Measurements from ENCODE around the gene AAK1. TPM values are rescaled to one million over a fixed set of nuclear protein-coding genes. Genes with fewer than 3 reads are reported as not detected.

The AAK1 gene
- total RNA-seq, 1 donor from 2014 or later, result 43.4 TPM

- DNase-seq (ENCODE audit: low spot score, unreplicated experiment), result no peak
- TF ChIP-seq CTCF (IDR thresholded peaks at IDR 0.05; ENCODE audit: unreplicated experiment), result no peak
- Mint-ChIP-seq H3K27ac (peak overlapping the region; percentile 97), H3K27me3 (no peaks in the 10 kb centered on the region), H3K4me1 (ENCODE audit: low read depth) (peaks cover 38% of the 10 kb centered on the region), H3K36me3 (ENCODE audit: insufficient read depth) (peaks cover 2% of the 10 kb centered on the region), H3K9me3 (ENCODE audit: low read depth) (peaks cover 3% of the 10 kb centered on the region), H3K4me3 (ENCODE audit: low read depth) (peak overlapping the region; percentile 97)
Measured at GRCh38 chr2:69644506-69644979, 1.0 kb upstream of the AAK1 start.

GRCh38 chr2:69642709-69643601, 584 bp downstream of the AAK1 start:
- H3K36me3 Mint-ChIP-seq (ENCODE audit: insufficient read depth), result peaks cover 2% of the 10 kb centered on the region
- no peaks in the 10 kb centered on the region for H3K27me3 Mint-ChIP-seq
- H3K4me1 Mint-ChIP-seq (ENCODE audit: low read depth), result peaks cover 40% of the 10 kb centered on the region
- peak; percentile 17 for TF ChIP-seq CTCF (IDR thresholded peaks at IDR 0.05; ENCODE audit: unreplicated experiment)
- DNase-seq (ENCODE audit: low spot score, unreplicated experiment), result no peak
- peak overlapping the region; percentile 97 for H3K4me3 Mint-ChIP-seq (ENCODE audit: low read depth)
- peak overlapping the region; percentile 96 for H3K27ac Mint-ChIP-seq
- H3K9me3 Mint-ChIP-seq (ENCODE audit: low read depth), result peaks cover 3% of the 10 kb centered on the region

GRCh38 chr2:69641887-69642708, 1.4 kb downstream of the AAK1 start:
- peaks cover 3% of the 10 kb centered on the region for H3K9me3 Mint-ChIP-seq (ENCODE audit: low read depth)
- TF ChIP-seq CTCF (IDR thresholded peaks at IDR 0.05; ENCODE audit: unreplicated experiment), result no peak
- H3K36me3 Mint-ChIP-seq (ENCODE audit: insufficient read depth), result peaks cover 5% of the 10 kb centered on the region
- DNase-seq (ENCODE audit: low spot score, unreplicated experiment), result no peak
- H3K27me3 Mint-ChIP-seq, result no peaks in the 10 kb centered on the region
- H3K4me3 Mint-ChIP-seq (ENCODE audit: low read depth), result peak overlapping the region; percentile 97
- H3K4me1 Mint-ChIP-seq (ENCODE audit: low read depth), result peaks cover 40% of the 10 kb centered on the region
- H3K27ac Mint-ChIP-seq, result peak overlapping the region; percentile 96

- TF ChIP-seq CTCF (IDR thresholded peaks at IDR 0.05; ENCODE audit: unreplicated experiment), result no peak
- Mint-ChIP-seq H3K4me3 (ENCODE audit: low read depth) (peak overlapping the region; percentile 97), H3K36me3 (ENCODE audit: insufficient read depth) (peaks cover 6% of the 10 kb centered on the region), H3K9me3 (ENCODE audit: low read depth) (no peaks in the 10 kb centered on the region), H3K27me3 (no peaks in the 10 kb centered on the region), H3K27ac (no peak overlapping the region), H3K4me1 (ENCODE audit: low read depth) (peaks cover 39% of the 10 kb centered on the region)
- DNase-seq (ENCODE audit: low spot score, unreplicated experiment), result no peak
Measured at GRCh38 chr2:69641471-69641870, 2.1 kb downstream of the AAK1 start.

- DNase-seq (ENCODE audit: low spot score, unreplicated experiment), result no peak
- H3K9me3 Mint-ChIP-seq (ENCODE audit: low read depth), result no peaks in the 10 kb centered on the region
- no peaks in the 10 kb centered on the region for H3K27me3 Mint-ChIP-seq
- H3K4me3 Mint-ChIP-seq (ENCODE audit: low read depth), result no peak overlapping the region
- peaks cover 19% of the 10 kb centered on the region for H3K4me1 Mint-ChIP-seq (ENCODE audit: low read depth)
- peaks cover 6% of the 10 kb centered on the region for H3K36me3 Mint-ChIP-seq (ENCODE audit: insufficient read depth)
- no peak for TF ChIP-seq CTCF (IDR thresholded peaks at IDR 0.05; ENCODE audit: unreplicated experiment)
- H3K27ac Mint-ChIP-seq, result no peak overlapping the region
Measured at GRCh38 chr2:69639266-69639665, 4.3 kb downstream of the AAK1 start.
